ENCODE data around the gene GTF2A1L.

The GTF2A1L gene

GRCh38 chr2:48668992-48669391, 51.3 kb downstream of the GTF2A1L start:
- no peaks in the 10 kb centered on the region for H3K9me3 ChIP-seq (ENCODE audit: control insufficient read depth, insufficient read depth, low read length)
- no peaks in the 10 kb centered on the region for H3K27me3 ChIP-seq (ENCODE audit: control insufficient read depth, insufficient read depth, low read length)
- H3K27ac ChIP-seq (ENCODE audit: low read depth, low read length): no peak overlapping the region
- no peak overlapping the region for H3K9ac ChIP-seq (ENCODE audit: low read depth, low read length)
- H3K36me3 ChIP-seq (ENCODE audit: control insufficient read depth, insufficient read depth, low read length): no peaks in the 10 kb centered on the region
- H3K4me1 ChIP-seq (ENCODE audit: control insufficient read depth, insufficient read depth, low read length): no peaks in the 10 kb centered on the region
- H3K4me3 ChIP-seq (ENCODE audit: low read depth, low read length): no peak overlapping the region

DNA sequence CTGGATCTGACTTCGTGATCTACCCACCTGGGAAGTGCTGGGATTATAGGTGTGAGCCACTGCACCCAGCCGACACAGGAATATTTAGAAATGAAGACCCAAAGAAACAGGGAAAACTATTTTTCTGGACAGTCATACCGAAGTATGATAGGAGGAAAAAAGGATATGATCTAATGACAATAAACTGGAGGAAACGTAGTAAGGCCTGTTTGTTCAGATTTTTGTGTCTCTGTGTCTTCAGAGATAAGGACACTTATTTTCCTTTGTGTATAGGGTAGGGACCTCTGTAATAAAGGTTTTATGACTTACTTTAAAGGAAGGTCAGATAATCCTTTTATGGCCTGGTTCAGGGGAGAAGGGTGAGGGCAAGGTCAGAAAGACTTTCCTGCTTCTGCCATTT, 55.9 kb downstream of the GTF2A1L start:
- no peak overlapping the region for H3K27ac ChIP-seq (ENCODE audit: low read depth, low read length)
- H3K9ac ChIP-seq (ENCODE audit: low read depth, low read length): no peak overlapping the region
- no peaks in the 10 kb centered on the region for H3K9me3 ChIP-seq (ENCODE audit: control insufficient read depth, insufficient read depth, low read length)
- peaks cover 5% of the 10 kb centered on the region for H3K4me1 ChIP-seq (ENCODE audit: control insufficient read depth, insufficient read depth, low read length)
- H3K4me3 ChIP-seq (ENCODE audit: low read depth, low read length): no peak overlapping the region
- H3K27me3 ChIP-seq (ENCODE audit: control insufficient read depth, insufficient read depth, low read length): no peaks in the 10 kb centered on the region
- H3K36me3 ChIP-seq (ENCODE audit: control insufficient read depth, insufficient read depth, low read length): no peaks in the 10 kb centered on the region

DNA sequence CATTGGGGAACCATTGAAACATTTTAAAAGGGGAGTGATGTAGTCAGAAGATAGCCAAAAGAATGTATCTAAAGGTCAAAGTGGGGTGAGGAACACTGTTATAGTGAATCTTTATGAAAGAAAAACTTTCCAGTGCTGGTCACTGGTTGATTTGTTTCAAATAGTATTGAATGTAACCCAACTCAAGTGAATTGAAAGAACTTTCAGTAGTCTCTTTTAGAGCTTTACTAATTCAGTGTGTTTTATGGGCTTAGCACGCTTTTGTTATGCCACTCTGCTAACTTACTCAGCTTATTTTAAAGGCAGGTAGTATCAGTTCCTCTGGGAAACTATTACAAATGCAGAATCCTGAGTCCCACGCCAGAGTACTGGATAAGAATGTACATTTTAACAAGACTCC, 57.3 kb downstream of the GTF2A1L start:
- Histone ChIP-seq H3K36me3 (ENCODE audit: control insufficient read depth, insufficient read depth, low read length) (no peaks in the 10 kb centered on the region), H3K4me1 (ENCODE audit: control insufficient read depth, insufficient read depth, low read length) (peaks cover 5% of the 10 kb centered on the region), H3K4me3 (ENCODE audit: low read depth, low read length) (no peak overlapping the region), H3K27ac (ENCODE audit: low read depth, low read length) (no peak overlapping the region), H3K27me3 (ENCODE audit: control insufficient read depth, insufficient read depth, low read length) (no peaks in the 10 kb centered on the region), H3K9me3 (ENCODE audit: control insufficient read depth, insufficient read depth, low read length) (no peaks in the 10 kb centered on the region), H3K9ac (ENCODE audit: low read depth, low read length) (no peak overlapping the region)

GRCh38 chr2:48677450-48677849, 59.8 kb downstream of the GTF2A1L start:
- H3K36me3 ChIP-seq (ENCODE audit: control insufficient read depth, insufficient read depth, low read length): no peaks in the 10 kb centered on the region
- no peaks in the 10 kb centered on the region for H3K27me3 ChIP-seq (ENCODE audit: control insufficient read depth, insufficient read depth, low read length)
- H3K4me1 ChIP-seq (ENCODE audit: control insufficient read depth, insufficient read depth, low read length): peaks cover 5% of the 10 kb centered on the region
- no peak overlapping the region for H3K4me3 ChIP-seq (ENCODE audit: low read depth, low read length)
- no peak overlapping the region for H3K9ac ChIP-seq (ENCODE audit: low read depth, low read length)
- H3K9me3 ChIP-seq (ENCODE audit: control insufficient read depth, insufficient read depth, low read length): no peaks in the 10 kb centered on the region
- H3K27ac ChIP-seq (ENCODE audit: low read depth, low read length): no peak overlapping the region

GRCh38 chr2:48685126-48685525, 67.5 kb downstream of the GTF2A1L start:
- Histone ChIP-seq H3K36me3 (ENCODE audit: control insufficient read depth, insufficient read depth, low read length) (no peaks in the 10 kb centered on the region), H3K9ac (ENCODE audit: low read depth, low read length) (no peak overlapping the region), H3K27ac (ENCODE audit: low read depth, low read length) (no peak overlapping the region), H3K4me1 (ENCODE audit: control insufficient read depth, insufficient read depth, low read length) (no peaks in the 10 kb centered on the region), H3K9me3 (ENCODE audit: control insufficient read depth, insufficient read depth, low read length) (no peaks in the 10 kb centered on the region), H3K4me3 (ENCODE audit: low read depth, low read length) (no peak overlapping the region), H3K27me3 (ENCODE audit: control insufficient read depth, insufficient read depth, low read length) (no peaks in the 10 kb centered on the region)

GRCh38 chr2:48691935-48692691, 74.5 kb downstream of the GTF2A1L start:
- peak overlapping the region; percentile 80 for H3K27ac ChIP-seq (ENCODE audit: low read depth, low read length)
- H3K36me3 ChIP-seq (ENCODE audit: control insufficient read depth, insufficient read depth, low read length): no peaks in the 10 kb centered on the region
- peaks cover 43% of the 10 kb centered on the region for H3K4me1 ChIP-seq (ENCODE audit: control insufficient read depth, insufficient read depth, low read length)
- H3K4me3 ChIP-seq (ENCODE audit: low read depth, low read length): no peak overlapping the region
- H3K9ac ChIP-seq (ENCODE audit: low read depth, low read length): no peak overlapping the region
- H3K9me3 ChIP-seq (ENCODE audit: control insufficient read depth, insufficient read depth, low read length): no peaks in the 10 kb centered on the region
- H3K27me3 ChIP-seq (ENCODE audit: control insufficient read depth, insufficient read depth, low read length): no peaks in the 10 kb centered on the region

GRCh38 chr2:48693066-48693465, 75.4 kb downstream of the GTF2A1L start:
- H3K4me3 ChIP-seq (ENCODE audit: low read depth, low read length): no peak overlapping the region

DNA sequence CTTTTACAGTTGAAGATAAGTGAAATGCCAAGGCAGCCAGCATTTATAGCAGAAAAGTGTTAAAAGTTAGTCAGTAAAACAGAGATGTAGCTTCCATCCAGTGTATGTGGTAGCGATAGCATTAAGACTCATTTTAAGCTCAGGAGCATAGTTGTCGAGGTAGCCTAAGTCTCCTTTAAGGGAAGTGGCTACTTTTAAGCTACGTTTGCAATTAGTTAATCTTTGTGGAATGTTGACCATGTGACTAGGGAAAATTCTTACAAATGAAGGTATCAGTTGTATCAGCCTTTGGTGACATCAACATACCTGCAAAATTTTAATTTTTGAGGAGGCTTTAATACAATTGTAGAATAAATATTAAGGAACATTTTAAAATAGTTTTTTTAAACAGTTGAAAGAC, 76.0 kb downstream of the GTF2A1L start:
- peak overlapping the region; percentile 80 for H3K27ac ChIP-seq (ENCODE audit: low read depth, low read length)

More at GRCh38 chr2:48693066-48693465, 75.4 kb downstream of the GTF2A1L start:
- Histone ChIP-seq H3K9ac (ENCODE audit: low read depth, low read length) (no peak overlapping the region), H3K27ac (ENCODE audit: low read depth, low read length) (peak overlapping the region; percentile 80), H3K36me3 (ENCODE audit: control insufficient read depth, insufficient read depth, low read length) (no peaks in the 10 kb centered on the region), H3K9me3 (ENCODE audit: control insufficient read depth, insufficient read depth, low read length) (no peaks in the 10 kb centered on the region), H3K4me1 (ENCODE audit: control insufficient read depth, insufficient read depth, low read length) (peaks cover 43% of the 10 kb centered on the region), H3K27me3 (ENCODE audit: control insufficient read depth, insufficient read depth, low read length) (no peaks in the 10 kb centered on the region)

GRCh38 chr2:48694149-48694548, 76.5 kb downstream of the GTF2A1L start:
- peak overlapping the region; percentile 48 for H3K9ac ChIP-seq (ENCODE audit: low read depth, low read length)
- peak overlapping the region; percentile 80 for H3K27ac ChIP-seq (ENCODE audit: low read depth, low read length)
- no peaks in the 10 kb centered on the region for H3K9me3 ChIP-seq (ENCODE audit: control insufficient read depth, insufficient read depth, low read length)
- no peaks in the 10 kb centered on the region for H3K36me3 ChIP-seq (ENCODE audit: control insufficient read depth, insufficient read depth, low read length)
- no peaks in the 10 kb centered on the region for H3K27me3 ChIP-seq (ENCODE audit: control insufficient read depth, insufficient read depth, low read length)
- H3K4me3 ChIP-seq (ENCODE audit: low read depth, low read length): peak overlapping the region; percentile 28; the same call in 1 of the 2 replicates
- peaks cover 43% of the 10 kb centered on the region for H3K4me1 ChIP-seq (ENCODE audit: control insufficient read depth, insufficient read depth, low read length)

More for the DNA sequence above, 76.0 kb downstream of the GTF2A1L start:
- no peaks in the 10 kb centered on the region for H3K9me3 ChIP-seq (ENCODE audit: control insufficient read depth, insufficient read depth, low read length)
- no peaks in the 10 kb centered on the region for H3K36me3 ChIP-seq (ENCODE audit: control insufficient read depth, insufficient read depth, low read length)
- peak overlapping the region; percentile 48 for H3K9ac ChIP-seq (ENCODE audit: low read depth, low read length)
- 0 out of 2 replicates have a peak overlapping the region, but pooled peaks have one; percentile 28 for H3K4me3 ChIP-seq (ENCODE audit: low read depth, low read length)
- peaks cover 43% of the 10 kb centered on the region for H3K4me1 ChIP-seq (ENCODE audit: control insufficient read depth, insufficient read depth, low read length)
- no peaks in the 10 kb centered on the region for H3K27me3 ChIP-seq (ENCODE audit: control insufficient read depth, insufficient read depth, low read length)

GRCh38 chr2:48695991-48696390, 78.3 kb downstream of the GTF2A1L start:
- H3K4me1 ChIP-seq (ENCODE audit: control insufficient read depth, insufficient read depth, low read length): peaks cover 51% of the 10 kb centered on the region

DNA sequence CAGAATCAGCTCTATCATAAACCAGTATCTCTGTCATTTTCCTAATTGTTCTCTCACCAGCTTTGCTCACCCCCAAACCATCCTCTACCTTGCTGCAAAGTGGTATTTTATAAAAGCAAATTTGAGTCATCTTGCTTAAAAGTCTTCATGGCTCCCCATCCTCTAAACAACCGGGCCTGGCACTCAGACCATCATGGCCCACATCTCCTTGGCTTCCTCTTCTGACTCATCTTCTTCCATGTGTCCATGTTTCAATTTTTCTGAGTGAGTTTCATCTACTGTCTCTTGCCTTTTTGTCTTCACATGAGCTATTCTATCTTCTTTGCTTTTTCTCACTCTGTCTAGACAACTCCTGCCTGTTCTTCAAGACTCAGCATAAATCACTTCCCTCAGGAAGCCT, 79.2 kb downstream of the GTF2A1L start:
- Histone ChIP-seq H3K9ac (ENCODE audit: low read depth, low read length) (no peak overlapping the region), H3K9me3 (ENCODE audit: control insufficient read depth, insufficient read depth, low read length) (no peaks in the 10 kb centered on the region), H3K27ac (ENCODE audit: low read depth, low read length) (no peak overlapping the region), H3K4me1 (ENCODE audit: control insufficient read depth, insufficient read depth, low read length) (peaks cover 51% of the 10 kb centered on the region), H3K36me3 (ENCODE audit: control insufficient read depth, insufficient read depth, low read length) (no peaks in the 10 kb centered on the region), H3K27me3 (ENCODE audit: control insufficient read depth, insufficient read depth, low read length) (no peaks in the 10 kb centered on the region), H3K4me3 (ENCODE audit: low read depth, low read length) (no peak overlapping the region)

More at GRCh38 chr2:48695991-48696390, 78.3 kb downstream of the GTF2A1L start:
- Histone ChIP-seq H3K9ac (ENCODE audit: low read depth, low read length) (no peak overlapping the region), H3K9me3 (ENCODE audit: control insufficient read depth, insufficient read depth, low read length) (no peaks in the 10 kb centered on the region), H3K36me3 (ENCODE audit: control insufficient read depth, insufficient read depth, low read length) (no peaks in the 10 kb centered on the region), H3K4me3 (ENCODE audit: low read depth, low read length) (no peak overlapping the region), H3K27ac (ENCODE audit: low read depth, low read length) (no peak overlapping the region), H3K27me3 (ENCODE audit: control insufficient read depth, insufficient read depth, low read length) (no peaks in the 10 kb centered on the region)
